HT-29 (cell line): ENCODE results near the gene UTP15. TPM values are rescaled to one million over a fixed set of nuclear protein-coding genes. Genes with fewer than 3 reads are reported as not detected.

Experiments used
- DNase-seq: peaks from one replicate; pipeline ENCODE4 v3.0.0-alpha.2; 2015; ENCODE audit warnings: low spot score
- total RNA-seq: library from RNA; depleted of rRNA; stranded (reverse); fragments of >200 nt; shearing (Covaris generic); gene quantifications from 2 replicates; pipeline ENCODE4 v1.2.3, GENCODE V29; 2014

UTP15 gene
- total RNA-seq, 1 experiment from 2014 or later = 36.8 TPM

- peak; percentile 14 for DNase-seq
These were observed 515 bp downstream of the UTP15 start for GRCh38 chr5:73565969-73566547.

GRCh38 chr5:73582285-73583145 is 17.0 kb downstream of the UTP15 start:
- DNase-seq = no peak

DNA sequence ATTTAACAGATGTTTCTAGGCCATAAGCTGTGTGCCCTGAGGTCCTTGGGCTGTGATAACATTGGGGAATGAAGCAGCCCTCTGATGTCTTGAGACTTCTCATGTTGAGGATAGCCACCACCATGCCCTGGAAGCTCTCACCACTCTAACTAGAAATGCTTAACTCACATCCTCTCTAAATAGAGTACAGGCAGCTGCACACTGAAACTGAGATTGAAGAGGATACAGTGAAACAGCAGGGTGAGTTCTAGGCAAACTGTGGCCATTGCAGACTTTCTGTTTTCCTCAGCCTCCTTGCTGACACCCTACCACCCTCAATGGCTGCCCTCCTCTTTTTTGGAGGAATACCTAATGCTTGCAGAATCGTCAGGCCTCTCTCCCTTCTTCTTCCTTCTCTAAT is 22.4 kb downstream of the UTP15 start:
- no peak for DNase-seq

DNA sequence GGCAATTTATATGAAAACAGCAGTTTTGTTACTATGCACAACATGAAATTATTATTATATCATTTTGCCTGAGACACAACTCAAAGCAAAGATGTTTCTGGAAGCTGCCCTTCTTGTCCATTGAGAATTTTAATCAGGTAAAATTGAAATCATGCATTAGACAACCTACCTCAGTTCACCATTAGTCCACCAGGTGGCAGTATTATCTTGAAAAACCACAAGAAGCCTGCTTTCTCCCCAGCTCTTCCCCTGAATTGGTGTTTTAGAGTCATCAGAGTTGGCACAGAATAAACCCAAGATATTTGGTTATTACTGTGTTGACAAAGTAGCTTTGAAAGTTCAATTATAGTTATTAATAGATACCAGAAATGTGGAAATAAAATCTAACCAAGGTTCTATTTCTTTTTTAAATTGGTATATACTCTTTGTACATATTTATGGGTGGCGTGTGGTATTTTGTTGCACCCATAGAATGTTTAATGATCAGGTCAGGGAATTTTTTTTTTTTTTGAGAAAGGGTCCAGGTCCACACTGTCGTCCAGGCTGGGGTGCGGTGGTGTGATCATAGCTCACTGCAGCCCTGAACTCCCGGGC is 25.7 kb downstream of the UTP15 start:
- peak; percentile 88 for DNase-seq

DNA sequence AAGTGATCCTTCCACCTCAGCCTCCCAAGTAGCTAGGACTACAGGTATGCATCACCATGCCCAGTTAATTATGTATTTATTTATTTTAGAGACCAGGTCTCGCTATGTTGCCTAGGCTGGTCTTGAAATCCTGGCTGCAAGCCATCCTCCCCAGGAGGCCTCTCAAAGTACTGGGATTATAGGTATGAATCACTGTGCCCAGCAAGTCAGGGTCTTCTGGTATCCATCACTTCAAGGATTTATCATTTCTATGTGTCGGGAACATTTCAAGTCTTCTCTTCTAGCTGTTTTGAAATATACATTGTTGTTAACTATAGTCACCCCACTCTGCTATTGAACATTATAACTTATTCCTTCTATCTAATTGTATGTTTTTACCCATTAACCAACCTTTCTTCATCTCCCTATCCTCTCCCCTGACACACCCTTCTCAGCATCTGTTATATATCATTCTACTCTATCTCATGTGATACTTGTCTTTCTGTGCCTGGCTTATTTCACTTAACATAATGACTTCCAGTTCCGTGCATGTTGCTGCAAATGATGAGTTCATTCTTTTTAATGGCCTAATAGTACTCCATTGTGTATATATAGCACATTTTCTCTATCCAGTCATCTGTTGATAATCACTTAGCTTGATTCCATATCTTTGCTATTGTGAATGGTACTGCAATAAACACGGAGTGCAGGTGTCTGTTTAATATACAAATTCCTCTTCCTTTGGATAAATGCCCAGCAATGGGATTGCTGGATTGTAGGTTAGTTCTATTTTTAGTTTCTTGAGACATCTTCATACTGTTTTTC is 26.4 kb downstream of the UTP15 start:
- no peak for DNase-seq

DNA sequence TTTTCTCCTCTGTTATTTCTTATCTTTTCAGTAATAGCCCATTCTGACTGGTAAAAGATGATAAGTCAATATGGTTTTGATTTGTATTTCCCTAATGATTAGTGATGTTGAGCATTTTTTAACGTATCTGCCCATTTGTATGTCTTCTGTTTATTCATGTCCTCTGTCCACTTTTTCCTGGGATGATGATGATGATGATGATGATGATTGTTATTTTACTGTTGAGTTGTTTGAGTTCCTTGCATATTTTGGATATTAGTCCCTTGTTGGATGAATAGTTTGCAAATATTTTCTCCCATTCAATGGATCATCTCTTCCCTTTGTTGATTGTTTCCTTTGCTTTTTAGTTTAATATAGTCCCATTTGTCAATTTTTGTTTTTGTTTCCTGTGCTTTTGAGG is 27.0 kb downstream of the UTP15 start:
- DNase-seq = no peak

GRCh38 chr5:73596705-73597328 is 31.3 kb downstream of the UTP15 start:
- peak; percentile 87 for DNase-seq

- DNase-seq = no peak
These were observed 33.8 kb downstream of the UTP15 start for GRCh38 chr5:73599380-73599779.

GRCh38 chr5:73603998-73604397 is 38.5 kb downstream of the UTP15 start:
- no peak for DNase-seq

- peak; percentile 76 for DNase-seq
These were observed 39.9 kb downstream of the UTP15 start for GRCh38 chr5:73605223-73606087.

DNA sequence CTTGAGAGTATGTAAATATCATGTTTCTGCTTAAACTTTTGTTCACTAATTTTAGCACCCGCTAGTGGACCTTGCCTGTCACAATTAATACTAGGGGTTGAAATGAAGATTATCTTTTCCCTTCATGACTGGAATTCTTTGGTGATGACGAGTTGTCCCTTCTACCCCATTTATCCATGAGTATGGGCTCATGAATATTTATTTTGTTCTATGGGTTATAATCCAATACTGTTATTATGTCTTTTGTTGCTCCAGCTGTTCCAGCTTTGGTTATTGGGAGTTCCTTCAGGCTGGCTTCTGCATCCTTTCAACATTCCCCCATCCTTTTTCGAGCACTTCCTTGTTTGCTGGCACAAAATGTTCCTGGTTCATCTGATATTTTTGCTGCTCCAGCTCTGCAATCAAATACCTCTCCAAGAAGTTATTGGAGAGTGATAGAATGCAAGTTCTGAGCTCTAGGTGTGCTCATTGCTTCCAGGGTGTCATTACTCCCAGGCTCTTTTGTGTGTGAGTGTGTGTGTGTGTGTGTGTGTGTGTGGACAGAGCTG is 40.7 kb downstream of the UTP15 start:
- no peak for DNase-seq

DNA sequence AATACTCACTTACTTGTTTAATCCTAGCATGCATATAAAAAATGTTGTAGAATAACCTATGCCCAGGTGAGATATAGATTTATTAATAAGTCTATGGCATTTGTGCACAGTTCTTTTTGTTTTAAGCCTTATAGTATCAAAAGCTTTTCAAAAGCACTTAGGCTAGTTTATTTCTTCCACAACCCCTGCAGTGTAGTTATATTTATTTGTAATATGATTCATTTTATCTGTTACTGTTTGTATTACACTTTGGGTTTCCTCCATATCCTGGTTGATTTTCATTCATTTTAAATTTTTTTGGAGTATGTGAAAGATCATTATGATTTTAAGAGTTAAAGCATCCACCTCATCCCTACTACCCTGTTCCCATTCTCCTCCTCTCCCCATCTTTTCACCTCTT is 41.7 kb downstream of the UTP15 start:
- no peak for DNase-seq

DNA sequence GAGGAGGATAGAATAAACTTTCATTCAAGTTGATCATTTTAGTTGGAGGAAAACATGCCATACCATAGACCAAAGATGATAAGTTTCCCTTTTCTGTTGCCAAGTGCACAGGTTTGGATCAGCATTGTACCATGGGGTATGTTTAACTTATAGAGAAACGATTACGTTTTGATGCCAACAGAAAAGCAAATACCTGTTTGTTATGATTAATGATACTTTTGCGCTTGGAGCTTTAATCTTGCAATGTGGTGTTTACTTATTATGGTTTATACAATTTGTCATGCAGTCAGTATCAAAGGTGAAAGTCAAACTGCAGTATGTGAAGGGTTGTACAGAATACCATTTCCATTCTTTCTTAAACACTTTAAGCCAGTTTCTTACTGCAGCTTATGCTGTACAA is 47.3 kb downstream of the UTP15 start:
- DNase-seq = peak; percentile 54

DNA sequence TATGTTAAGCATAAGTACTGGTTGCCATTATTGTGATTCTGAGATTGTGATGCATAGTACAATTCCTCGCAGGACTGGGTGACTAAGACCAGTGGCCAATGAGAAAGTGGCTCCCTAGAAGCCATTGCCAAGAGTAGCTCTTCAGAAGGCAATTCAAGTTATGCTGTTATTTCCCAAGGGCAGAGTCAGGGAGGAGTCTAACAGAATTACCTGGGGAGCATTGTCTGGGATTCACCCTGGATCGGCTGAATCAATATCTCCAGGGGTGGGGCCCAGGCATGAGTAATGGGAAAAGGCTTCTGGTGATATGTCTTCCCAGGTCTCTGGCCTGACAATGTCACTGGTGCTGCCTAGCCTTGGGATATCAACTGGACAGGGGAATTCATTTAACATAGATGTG is 49.5 kb downstream of the UTP15 start:
- DNase-seq = peak; percentile 76

- DNase-seq = no peak
These were observed 50.4 kb downstream of the UTP15 start for GRCh38 chr5:73615947-73616346.

GRCh38 chr5:73617510-73618279 is 52.2 kb downstream of the UTP15 start:
- no peak for DNase-seq

GRCh38 chr5:73619606-73620333 is 54.2 kb downstream of the UTP15 start:
- peak; percentile 31 for DNase-seq

GRCh38 chr5:73620334-73620687 is 54.8 kb downstream of the UTP15 start:
- DNase-seq = no peak

- DNase-seq = no peak
These were observed 57.5 kb downstream of the UTP15 start for GRCh38 chr5:73623060-73623459.
